Prostate gland (tissue), 2 donors: ENCODE data around the gene NEB.

Source experiments
- CTCF ChIP-seq, 4 experiments: fragments of 200-600 bp in 2 of 4; fragments of 450-650 bp in 2 of 4; sonication (generic) in 2 of 4; IDR thresholded peaks; 1 replicate in 3 of 4; 2 replicates in 1 of 4; pipeline ENCODE4 v1.5.1; 2016 to 2019; ENCODE audit warnings: antibody characterized with exemption in 4 of 4, mild to moderate bottlenecking in 2 of 4, moderate library complexity in 2 of 4
- POLR2A ChIP-seq: fragments of 450-650 bp; IDR thresholded peaks from one replicate; pipeline ENCODE4 v1.6.1; 2016; ENCODE audit warnings: antibody characterized with exemption, mild to moderate bottlenecking

DNA sequence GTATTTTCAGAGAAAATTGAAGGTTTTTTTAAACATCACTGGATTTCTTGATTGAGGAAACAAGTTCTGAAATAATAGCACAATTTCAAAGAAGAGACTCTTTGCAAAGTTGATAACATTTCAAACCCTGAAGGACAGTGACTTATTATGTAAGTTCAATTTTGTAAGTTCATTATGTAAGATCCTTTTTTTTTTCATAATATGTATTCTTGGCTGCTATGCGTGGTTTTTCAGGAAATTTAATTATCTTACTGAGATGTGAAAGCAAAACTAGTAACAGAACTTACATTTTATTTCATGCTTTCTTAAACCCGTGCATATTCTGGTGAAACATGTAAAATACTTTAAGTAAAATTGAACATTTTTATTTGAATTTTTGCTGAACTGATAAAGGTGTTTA, 259.2 kb downstream of the NEB start:
- TF ChIP-seq CTCF (IDR thresholded peaks at IDR 0.05), result no peak
- no peak for TF ChIP-seq POLR2A
